Midbrain (tissue), 1 donor: ENCODE measurements around the gene DOC2B.

Source experiments
- DNase-seq: peaks from one replicate; lab custom pipeline; 2025; lab: John Stamatoyannopoulos, UW

DOC2B gene

GRCh38 chr17:163514-164098 lies 17.8 kb downstream of the DOC2B start:
- DNase-seq = no peak

- DNase-seq = no peak
Observed at GRCh38 chr17:162689-163088, 18.8 kb downstream of the DOC2B start.

DNA sequence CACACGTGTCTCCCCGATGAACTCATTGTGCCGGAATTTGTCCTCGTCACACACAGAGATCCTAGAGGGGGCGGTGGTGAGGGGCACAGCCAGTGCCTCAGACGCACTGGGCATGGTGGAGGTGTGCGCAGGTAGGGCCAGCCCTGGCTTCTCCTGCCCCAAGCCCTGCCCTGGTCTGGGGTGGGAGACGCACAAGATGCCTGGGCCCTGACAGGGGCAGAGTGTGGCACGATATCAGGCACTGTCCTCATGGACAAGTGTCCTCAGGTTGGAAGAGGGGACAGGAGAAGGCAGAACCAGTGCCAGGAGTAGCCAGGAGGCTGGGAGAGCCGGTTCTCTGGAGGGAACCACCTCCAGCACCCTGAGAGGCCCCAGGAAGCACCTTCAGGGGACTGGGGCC lies 20.0 kb downstream of the DOC2B start:
- no peak for DNase-seq

GRCh38 chr17:160336-160735 lies 21.1 kb downstream of the DOC2B start:
- DNase-seq = no peak

GRCh38 chr17:159609-160008 lies 21.8 kb downstream of the DOC2B start:
- DNase-seq = no peak

- no peak for DNase-seq
Observed at GRCh38 chr17:158379-158778, 23.1 kb downstream of the DOC2B start.

DNA sequence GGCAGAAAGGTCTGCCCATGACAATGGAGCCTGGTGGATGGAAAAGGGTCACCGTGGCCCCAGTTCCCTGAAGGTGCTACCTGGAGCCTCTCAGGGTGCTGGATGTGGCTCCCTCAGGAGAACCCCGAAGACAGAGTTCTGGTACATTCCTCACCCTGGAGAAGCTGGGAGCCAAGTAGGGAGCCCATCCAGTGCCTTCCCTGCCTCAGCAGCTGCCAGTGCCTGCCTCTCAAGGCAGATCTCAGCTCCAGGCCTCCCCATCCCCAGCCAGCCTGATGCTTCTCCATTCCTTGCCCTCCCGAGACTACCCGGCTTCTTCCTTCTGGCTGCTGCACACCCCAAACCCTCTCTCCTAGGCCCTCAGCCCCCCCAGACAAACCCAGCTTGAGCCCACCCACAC lies 23.5 kb downstream of the DOC2B start:
- no peak for DNase-seq

GRCh38 chr17:156946-157345 lies 24.5 kb downstream of the DOC2B start:
- no peak for DNase-seq

GRCh38 chr17:156094-156621 lies 25.3 kb downstream of the DOC2B start:
- DNase-seq = no peak

- DNase-seq = no peak
Observed at GRCh38 chr17:155576-155975, 25.9 kb downstream of the DOC2B start.

- DNase-seq = no peak
Observed at GRCh38 chr17:153851-154250, 27.6 kb downstream of the DOC2B start.

DNA sequence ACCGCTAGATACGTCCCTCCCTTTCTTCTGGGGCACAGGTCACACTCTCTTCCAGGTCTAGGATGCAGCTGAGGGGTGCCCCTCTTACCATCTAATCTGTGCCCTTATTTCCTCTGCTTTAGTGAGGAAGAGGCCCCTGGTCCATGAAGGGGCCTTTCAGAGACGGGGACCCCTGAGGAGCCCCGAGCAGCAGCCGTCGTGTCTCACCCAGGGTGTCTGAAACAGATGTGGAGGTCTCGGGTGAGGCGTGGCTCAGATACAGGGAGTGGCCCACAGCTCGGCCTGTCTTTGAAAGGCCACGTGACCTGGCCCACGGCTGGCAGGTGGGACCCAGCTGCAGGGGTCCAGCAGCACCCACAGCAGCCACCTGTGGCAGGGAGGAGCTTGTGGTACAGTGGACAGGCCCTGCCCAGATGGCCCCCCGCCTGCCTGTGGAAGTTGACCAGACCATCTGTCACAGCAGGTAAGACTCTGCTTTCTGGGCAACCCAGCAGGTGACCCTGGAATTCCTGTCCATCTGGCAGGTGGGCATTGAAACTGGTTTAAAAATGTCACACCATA lies 28.5 kb downstream of the DOC2B start:
- no peak for DNase-seq

DNA sequence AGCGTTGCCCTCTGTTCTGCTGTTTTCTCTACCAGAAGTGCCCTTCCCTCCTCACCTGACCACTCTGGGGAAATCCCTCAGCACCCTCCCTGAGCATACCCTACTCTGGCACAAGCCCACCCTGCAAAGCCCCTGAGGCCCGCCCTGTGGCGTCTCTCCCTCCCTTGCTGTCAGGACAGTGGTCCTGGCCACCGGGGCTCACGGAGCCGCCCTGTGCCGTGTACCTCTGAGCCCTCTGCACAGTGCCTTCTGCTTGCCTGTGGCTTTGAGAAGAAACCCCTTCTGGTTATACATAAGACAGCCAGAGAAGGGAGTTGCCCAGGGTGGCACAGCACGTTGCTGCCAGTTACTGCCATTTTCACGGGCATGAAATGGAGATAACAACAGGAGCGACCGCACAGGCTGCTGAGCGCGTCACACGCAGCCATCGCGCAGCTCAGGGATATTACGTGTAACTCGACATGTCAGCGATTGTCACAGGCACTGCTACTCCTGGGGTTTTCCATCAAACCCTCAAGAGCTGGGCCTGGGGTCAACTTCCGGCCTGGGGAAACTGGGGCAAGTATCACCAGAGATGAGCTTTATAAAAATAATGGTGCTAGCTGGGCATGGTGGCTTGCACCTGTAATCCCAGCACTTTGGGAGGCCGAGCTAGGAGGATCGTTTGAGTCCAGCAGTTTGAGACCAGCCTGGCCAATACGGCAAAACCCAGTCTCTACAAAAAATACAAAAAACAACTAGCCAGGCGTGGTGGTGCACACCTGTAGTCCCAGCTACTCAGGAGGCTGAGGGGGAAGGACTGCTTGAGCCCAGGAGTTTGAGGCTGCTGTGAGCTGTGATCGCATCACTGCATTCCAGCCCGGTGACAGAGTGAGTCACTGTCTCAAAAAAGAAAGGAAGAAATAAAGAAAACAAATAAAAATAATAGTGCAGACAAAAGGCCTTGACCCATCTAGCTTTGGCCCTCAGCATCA lies 29.3 kb downstream of the DOC2B start:
- no peak for DNase-seq

DNA sequence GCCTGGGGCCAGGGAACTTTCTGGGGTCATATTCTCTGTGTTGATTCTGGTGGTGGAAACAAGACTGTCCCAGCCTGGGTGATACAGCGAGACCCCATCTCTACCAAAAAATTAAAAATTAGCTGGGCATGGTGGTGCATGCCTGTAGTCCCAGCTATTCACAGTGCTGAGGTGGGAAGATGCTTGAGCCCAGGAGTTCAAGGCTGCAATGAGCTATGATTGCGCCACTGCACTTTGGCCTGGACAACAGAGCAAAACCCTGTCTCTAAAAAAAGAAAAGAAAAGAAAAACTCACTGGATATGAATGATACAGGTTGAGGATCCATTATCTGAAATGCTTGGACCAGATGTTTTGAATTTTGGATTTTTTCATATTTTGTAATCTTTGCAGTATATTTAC lies 30.4 kb downstream of the DOC2B start:
- no peak for DNase-seq

DNA sequence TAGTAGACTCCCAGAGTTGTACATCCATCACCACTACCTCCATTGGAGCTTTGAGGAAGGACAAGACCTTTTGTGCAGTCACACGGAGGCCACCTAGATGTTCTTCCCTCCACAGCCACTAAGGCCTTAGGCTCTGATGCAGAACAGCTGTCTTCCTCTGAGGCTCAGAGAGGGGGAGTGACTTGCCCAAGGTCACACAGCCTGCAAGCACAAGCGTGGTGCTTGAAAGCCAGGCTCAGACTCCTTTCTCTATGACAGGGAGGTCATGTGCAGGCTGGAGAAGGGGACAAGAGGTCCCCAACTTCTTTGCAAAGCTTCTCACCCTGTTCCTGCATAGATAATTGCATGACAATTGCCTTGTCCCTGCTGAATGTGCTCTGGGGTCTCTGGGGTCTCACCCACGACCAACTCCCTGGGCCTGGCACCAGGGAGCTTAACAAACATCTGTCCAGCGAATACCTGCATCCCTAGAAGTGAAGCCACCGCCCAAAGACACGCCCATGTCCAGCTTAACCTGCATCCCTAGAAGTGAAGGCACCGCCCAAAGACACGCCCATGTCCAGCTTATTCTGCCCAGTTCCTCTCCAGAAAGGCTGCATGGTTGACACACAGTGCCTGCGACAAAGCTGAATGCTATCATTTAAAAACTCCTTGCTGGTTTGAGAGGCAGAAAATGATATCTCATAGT lies 31.4 kb downstream of the DOC2B start:
- DNase-seq = no peak

GRCh38 chr17:149231-149630 lies 32.2 kb downstream of the DOC2B start:
- DNase-seq = no peak

- no peak for DNase-seq
Observed at GRCh38 chr17:148757-149156, 32.7 kb downstream of the DOC2B start.

GRCh38 chr17:147796-148740 lies 33.4 kb downstream of the DOC2B start:
- DNase-seq = no peak

- DNase-seq = no peak
Observed at GRCh38 chr17:146983-147761, 34.3 kb downstream of the DOC2B start.

DNA sequence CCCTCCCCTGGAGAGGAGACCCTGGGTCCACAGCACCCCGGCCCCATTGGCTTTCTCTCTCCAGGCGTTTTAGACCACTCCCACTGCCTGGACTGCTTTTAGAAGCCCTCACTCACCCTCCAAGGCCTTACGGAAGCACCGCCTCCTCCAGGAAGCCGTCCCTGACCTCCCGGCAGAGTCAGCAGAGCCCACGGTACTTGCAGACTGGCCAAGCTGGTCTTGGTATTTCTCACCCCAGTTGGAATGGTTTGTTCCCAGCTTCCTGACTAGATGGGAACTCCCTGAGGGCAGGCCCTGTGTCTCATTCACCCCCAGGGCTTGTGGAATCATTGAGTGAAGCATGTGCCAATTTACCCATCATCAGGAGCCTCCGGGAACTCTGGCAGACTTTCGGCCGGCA lies 34.9 kb downstream of the DOC2B start:
- no peak for DNase-seq
